GM12801 (cell line): ENCODE measurements around the gene MME.

Experiments used
- TF ChIP-seq, protein P1 (sequence below): IDR thresholded peaks from one replicate; pipeline ENCODE4 v1.5.1; 2011; ENCODE audit warnings: control low read depth; ENCODE audit not compliant: insufficient read length; ENCODE audit errors: extremely low read depth

Gene MME

DNA sequence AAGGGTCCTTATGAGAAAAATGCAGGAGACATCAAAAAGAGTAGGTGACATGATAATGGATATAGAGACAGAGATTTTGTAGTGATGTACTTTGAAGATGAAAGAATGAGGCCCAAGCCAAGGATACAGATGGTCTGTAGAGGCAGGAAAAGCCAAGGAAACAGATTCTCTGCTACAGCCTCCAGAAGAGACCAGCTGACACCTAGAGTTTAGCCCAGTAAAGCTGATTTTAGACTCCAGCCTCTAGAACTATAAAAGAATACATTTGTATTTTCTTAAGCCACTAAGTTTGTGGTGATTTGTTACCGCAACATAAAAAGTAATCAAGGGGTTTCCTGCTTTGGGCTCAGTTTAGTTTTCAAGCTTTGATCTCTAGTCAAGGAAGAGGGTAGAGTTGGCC lies 148.6 kb downstream of the MME start:
- TF ChIP-seq, protein P1, sequence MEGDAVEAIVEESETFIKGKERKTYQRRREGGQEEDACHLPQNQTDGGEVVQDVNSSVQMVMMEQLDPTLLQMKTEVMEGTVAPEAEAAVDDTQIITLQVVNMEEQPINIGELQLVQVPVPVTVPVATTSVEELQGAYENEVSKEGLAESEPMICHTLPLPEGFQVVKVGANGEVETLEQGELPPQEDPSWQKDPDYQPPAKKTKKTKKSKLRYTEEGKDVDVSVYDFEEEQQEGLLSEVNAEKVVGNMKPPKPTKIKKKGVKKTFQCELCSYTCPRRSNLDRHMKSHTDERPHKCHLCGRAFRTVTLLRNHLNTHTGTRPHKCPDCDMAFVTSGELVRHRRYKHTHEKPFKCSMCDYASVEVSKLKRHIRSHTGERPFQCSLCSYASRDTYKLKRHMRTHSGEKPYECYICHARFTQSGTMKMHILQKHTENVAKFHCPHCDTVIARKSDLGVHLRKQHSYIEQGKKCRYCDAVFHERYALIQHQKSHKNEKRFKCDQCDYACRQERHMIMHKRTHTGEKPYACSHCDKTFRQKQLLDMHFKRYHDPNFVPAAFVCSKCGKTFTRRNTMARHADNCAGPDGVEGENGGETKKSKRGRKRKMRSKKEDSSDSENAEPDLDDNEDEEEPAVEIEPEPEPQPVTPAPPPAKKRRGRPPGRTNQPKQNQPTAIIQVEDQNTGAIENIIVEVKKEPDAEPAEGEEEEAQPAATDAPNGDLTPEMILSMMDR: no peak

DNA sequence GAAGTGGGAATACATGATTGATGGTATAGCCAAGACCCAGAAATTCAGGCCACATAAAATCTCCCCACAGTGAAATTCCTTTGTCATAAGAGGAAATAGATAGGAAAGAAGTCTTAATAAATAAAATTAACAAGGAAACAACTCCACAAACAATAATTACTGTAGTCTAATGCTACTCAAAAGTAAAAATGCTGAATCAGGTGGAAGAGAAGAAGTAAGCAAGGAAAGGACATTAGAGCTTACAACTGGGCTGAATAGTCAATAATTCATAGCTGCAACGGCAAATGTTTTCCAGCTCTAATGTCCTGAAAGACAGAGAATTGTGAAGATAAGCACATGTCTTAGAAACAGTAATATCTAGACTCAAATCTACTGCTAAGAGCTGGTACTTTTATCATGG lies 149.0 kb downstream of the MME start:
- TF ChIP-seq, protein P1: no peak

DNA sequence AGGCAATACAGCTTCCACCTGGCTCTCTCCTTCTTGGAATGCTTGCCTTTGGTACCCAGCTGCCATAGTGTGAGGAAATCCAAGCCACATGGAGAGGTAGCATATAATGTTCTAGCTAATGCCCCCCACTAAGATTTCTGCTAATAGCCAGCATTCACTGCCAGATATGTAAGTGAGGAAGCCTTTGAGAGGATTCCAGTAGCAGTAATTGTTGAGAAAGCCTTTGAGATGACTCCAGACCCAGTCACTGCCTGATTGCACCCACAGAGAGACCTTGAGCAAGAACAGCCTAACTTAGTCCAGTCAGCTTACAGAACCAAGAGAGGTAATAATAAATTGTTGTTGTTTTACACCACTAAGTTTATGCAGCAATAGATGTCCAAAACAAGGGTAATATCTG lies 150.3 kb downstream of the MME start:
- TF ChIP-seq, protein P1: no peak

DNA sequence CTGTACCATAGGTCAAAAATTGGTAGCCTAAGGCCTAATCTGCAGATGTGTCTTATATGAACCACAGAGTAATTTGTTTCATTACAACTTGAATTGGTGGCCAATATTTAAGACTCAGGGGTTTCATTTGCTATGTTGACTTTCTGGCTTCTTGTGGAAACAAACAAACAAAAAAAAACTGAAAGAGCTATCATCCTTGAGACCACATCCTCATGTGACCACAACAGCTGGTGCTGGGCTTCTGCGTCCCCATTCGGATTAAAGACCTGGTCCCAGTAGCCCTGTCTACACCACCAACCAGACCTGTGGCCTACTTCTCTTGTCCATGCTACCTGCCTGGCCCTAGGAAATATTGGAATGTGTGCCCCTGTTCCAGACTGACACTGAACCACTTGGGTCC lies 151.7 kb downstream of the MME start:
- TF ChIP-seq, protein P1: no peak

DNA sequence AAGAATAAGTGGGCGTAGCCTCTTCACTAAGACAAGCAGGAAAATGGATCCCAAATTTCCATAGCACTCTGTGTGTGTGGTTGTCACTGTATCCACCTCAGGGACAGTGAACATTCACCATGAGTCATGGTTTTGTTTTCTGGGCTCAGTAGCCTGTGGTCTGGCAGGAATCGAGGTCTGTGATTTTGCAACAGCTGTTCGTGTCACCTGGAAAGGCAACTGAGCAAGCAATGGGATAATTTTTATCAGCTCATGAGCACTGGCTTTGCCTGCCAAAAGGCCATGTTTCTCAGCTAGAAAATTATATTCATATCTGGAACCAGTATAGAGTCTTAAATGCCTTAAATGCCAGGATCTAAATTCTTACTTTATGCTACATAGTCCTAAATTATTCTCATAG lies 152.5 kb downstream of the MME start:
- TF ChIP-seq, protein P1: no peak

DNA sequence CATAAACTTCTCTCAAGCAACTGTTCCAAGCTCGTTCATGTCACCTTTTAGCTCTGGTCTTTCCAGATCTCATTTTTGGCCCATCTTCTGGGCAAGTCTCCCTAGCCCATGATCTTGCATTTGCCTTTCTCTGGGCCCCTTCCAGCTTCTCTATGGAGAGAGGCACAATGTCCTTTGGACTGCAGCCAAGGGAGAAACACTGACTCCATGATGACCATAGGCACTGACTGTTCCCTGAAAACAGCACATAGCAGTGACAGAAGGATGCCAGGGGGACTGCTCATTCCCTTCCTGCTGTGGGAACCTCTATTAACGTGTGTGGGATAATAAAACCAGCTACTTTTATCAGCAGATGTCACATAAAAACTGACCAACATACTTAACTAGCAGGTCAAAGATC lies 153.1 kb downstream of the MME start:
- TF ChIP-seq, protein P1: no peak
